ENCODE data around the gene RASA3. TPM values are rescaled to one million over a fixed set of nuclear protein-coding genes. Genes with fewer than 3 reads are reported as not detected.
A peak's percentile ranks its signal among the peaks of the same experiment; 100 is the strongest.

RASA3 gene
- total RNA-seq, 4 donors from 2014 or later: 25.0 to 43.1 (median 30.2) TPM

- H3K36me3 ChIP-seq: no peaks in the 10 kb centered on the region
- peaks cover 0 to 24% (median 0%) of the 10 kb centered on the region in 3 donors for H3K9me3 ChIP-seq
- ATAC-seq: no peak
- TF ChIP-seq POLR2A (IDR thresholded peaks at IDR 0.05) (no peak), EP300 (IDR thresholded peaks at IDR 0.05) (no peak), CTCF (IDR thresholded peaks at IDR 0.05) (no peak), POLR2AphosphoS5 (IDR thresholded peaks at IDR 0.05) (no peak)
- H3K27ac ChIP-seq: no peak overlapping the region
- 25 to 71% methylated on average over 1 of the region's 1 CpG for WGBS, 2 donors (ENCODE audit: low coverage in 1 of 2)
- H3K27me3 ChIP-seq: no peaks in the 10 kb centered on the region
- H3K4me3 ChIP-seq: no peak overlapping the region
- no peaks in the 10 kb centered on the region for H3K4me1 ChIP-seq
Measured at GRCh38 chr13:114173745-114174144, 41.3 kb upstream of the RASA3 start.

- Histone ChIP-seq H3K9me3 (peaks cover 0 to 24% (median 0%) of the 10 kb centered on the region in 3 donors), H3K27ac (no peak overlapping the region), H3K4me1 (no peaks in the 10 kb centered on the region), H3K4me3 (no peak overlapping the region), H3K27me3 (no peaks in the 10 kb centered on the region), H3K36me3 (no peaks in the 10 kb centered on the region)
- no peak for TF ChIP-seq POLR2A (IDR thresholded peaks at IDR 0.05)
- no peak for TF ChIP-seq EP300 (IDR thresholded peaks at IDR 0.05)
- TF ChIP-seq CTCF (IDR thresholded peaks at IDR 0.05): no peak
- TF ChIP-seq POLR2AphosphoS5 (IDR thresholded peaks at IDR 0.05): no peak
- no peak for ATAC-seq
- WGBS, 2 donors (ENCODE audit: low coverage in 1 of 2): 17 to 53% methylated on average over 1 to 3 of the region's 3 CpGs
Measured at GRCh38 chr13:114173272-114173671, 40.8 kb upstream of the RASA3 start.

- Histone ChIP-seq H3K27me3 (no peaks in the 10 kb centered on the region), H3K4me3 (no peak overlapping the region), H3K27ac (peak overlapping the region in 2 of 4 donors; percentile 79), H3K4me1 (peaks cover 0 to 28% (median 14%) of the 10 kb centered on the region in 3 donors), H3K9me3 (peaks cover 0 to 13% (median 0%) of the 10 kb centered on the region in 3 donors), H3K36me3 (no peaks in the 10 kb centered on the region)
- TF ChIP-seq EP300 (IDR thresholded peaks at IDR 0.05) (no peak), POLR2A (IDR thresholded peaks at IDR 0.05) (no peak), POLR2AphosphoS5 (IDR thresholded peaks at IDR 0.05) (no peak), CTCF (IDR thresholded peaks at IDR 0.05) (no peak)
- WGBS, 2 donors (ENCODE audit: low coverage in 1 of 2): 88 to 90% methylated on average over 3 to 5 of the region's 5 CpGs
- ATAC-seq: no peak
Measured at GRCh38 chr13:114167885-114168284, 35.5 kb upstream of the RASA3 start.

- peaks cover 0 to 32% (median 15%) of the 10 kb centered on the region in 3 donors for H3K4me1 ChIP-seq
- no peak for TF ChIP-seq EP300 (IDR thresholded peaks at IDR 0.05)
- TF ChIP-seq CTCF (IDR thresholded peaks at IDR 0.05): no peak
- TF ChIP-seq POLR2A (IDR thresholded peaks at IDR 0.05): no peak
- TF ChIP-seq POLR2AphosphoS5 (IDR thresholded peaks at IDR 0.05): no peak
- H3K9me3 ChIP-seq: peaks cover 0 to 9% (median 0%) of the 10 kb centered on the region in 3 donors
- H3K27me3 ChIP-seq: no peaks in the 10 kb centered on the region
- peak overlapping the region; percentile 58 to 80 (median 79) for H3K27ac ChIP-seq
- 56 to 77% methylated on average over 5 of the region's 5 CpGs for WGBS, 2 donors (ENCODE audit: low coverage in 1 of 2)
- peak; percentile 39 for ATAC-seq
- no peaks in the 10 kb centered on the region for H3K36me3 ChIP-seq
- H3K4me3 ChIP-seq: no peak overlapping the region
Measured at GRCh38 chr13:114167426-114167825, 35.0 kb upstream of the RASA3 start.

GRCh38 chr13:114166381-114167131 is 34.1 kb upstream of the RASA3 start:
- peak; percentile 74 for ATAC-seq
- Histone ChIP-seq H3K36me3 (no peaks in the 10 kb centered on the region), H3K4me1 (peaks cover 0 to 40% (median 24%) of the 10 kb centered on the region in 3 donors), H3K9me3 (no peaks in the 10 kb centered on the region), H3K4me3 (peak overlapping the region in 1 of 2 donors; percentile 27), H3K27ac (peak overlapping the region; percentile 58 to 80 (median 79)), H3K27me3 (no peaks in the 10 kb centered on the region)
- 8 to 20% methylated on average over 2 to 4 of the region's 20 CpGs for WGBS, 2 donors (ENCODE audit: low coverage in 1 of 2)
- TF ChIP-seq EP300 (IDR thresholded peaks at IDR 0.05) (no peak), POLR2A (IDR thresholded peaks at IDR 0.05) (no peak), CTCF (IDR thresholded peaks at IDR 0.05) (no peak), POLR2AphosphoS5 (IDR thresholded peaks at IDR 0.05) (no peak)

Measured in gastroesophageal sphincter (tissue), 4 donors.